CD1c-positive myeloid dendritic cell (primary cell): ENCODE data around the gene TCF23.
A peak's percentile ranks its signal among the peaks of the same experiment; 100 is the strongest.
"Not testable (repeated sequence)": the region's sequence is repeated elsewhere in the genome, so short reads cannot be mapped to it uniquely, and the experiment has no call there.

ENCODE experiments used
- DNase-seq: peaks from one replicate; pipeline ENCODE4 v3.0.0-alpha.2; 2016; ENCODE audit errors: extremely low spot score

TCF23 gene

GRCh38 chr2:27154488-27154887 lies 5.7 kb downstream of the TCF23 start:
- no peak for DNase-seq

GRCh38 chr2:27155069-27155520 lies 6.3 kb downstream of the TCF23 start:
- DNase-seq = no peak

DNA sequence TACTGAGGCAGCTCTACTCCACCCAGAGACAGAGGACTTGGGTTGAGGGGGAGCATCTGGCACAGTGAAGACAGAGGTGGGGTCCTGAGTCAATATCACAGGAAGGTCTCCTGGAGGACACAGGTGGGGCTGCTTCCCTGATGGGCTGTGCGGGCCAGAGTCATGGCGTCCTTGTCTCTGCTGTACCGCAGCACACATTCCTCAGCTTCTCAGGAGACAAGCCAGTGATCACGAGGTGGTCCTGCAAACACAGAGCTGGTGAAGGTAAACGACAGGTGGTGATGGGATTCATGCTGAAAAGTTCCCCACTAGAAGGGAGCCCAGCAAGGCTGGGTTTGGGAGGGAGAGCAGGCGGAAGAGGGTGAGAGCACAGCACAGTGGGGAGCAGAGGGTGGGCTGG lies 9.7 kb downstream of the TCF23 start:
- no peak for DNase-seq

DNA sequence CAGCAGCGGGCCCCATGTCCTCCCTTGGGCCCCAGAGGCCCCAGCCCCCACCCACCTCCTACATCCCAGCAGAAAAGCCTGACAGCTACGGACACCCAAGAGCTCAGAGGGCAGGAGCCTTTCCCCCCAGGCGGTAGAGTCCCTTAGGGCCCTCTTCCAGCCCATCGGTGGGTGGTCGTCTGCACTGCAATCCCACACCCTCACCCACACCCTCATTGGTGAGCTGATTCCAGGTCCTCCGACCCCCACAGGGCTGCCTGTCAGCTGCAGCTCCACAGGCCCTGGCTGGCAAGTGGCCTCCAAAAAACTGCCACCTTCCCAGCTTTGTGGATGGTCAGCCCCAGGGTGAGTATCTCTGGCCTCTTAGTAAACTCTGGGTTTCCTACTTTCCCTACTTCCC lies 10.5 kb downstream of the TCF23 start:
- DNase-seq = no peak

DNA sequence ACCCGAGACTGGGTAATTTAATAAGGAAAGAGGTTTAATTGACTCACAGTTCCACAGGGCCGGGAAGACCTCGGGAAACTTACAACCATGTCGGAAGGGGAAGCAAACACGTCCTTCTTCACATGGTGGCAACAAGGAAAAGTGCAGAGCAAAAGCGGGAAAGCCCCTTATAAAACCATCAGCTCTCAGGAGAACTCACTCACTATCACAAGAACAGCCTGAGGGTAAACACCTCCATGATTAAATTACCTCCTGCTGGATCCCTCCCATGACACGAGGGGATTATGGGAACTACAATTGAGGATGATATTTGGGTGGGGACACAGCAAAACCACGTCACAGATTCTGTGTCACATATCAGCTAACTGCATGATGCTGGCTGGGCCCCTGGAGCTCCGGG lies 11.4 kb downstream of the TCF23 start:
- DNase-seq = no peak

DNA sequence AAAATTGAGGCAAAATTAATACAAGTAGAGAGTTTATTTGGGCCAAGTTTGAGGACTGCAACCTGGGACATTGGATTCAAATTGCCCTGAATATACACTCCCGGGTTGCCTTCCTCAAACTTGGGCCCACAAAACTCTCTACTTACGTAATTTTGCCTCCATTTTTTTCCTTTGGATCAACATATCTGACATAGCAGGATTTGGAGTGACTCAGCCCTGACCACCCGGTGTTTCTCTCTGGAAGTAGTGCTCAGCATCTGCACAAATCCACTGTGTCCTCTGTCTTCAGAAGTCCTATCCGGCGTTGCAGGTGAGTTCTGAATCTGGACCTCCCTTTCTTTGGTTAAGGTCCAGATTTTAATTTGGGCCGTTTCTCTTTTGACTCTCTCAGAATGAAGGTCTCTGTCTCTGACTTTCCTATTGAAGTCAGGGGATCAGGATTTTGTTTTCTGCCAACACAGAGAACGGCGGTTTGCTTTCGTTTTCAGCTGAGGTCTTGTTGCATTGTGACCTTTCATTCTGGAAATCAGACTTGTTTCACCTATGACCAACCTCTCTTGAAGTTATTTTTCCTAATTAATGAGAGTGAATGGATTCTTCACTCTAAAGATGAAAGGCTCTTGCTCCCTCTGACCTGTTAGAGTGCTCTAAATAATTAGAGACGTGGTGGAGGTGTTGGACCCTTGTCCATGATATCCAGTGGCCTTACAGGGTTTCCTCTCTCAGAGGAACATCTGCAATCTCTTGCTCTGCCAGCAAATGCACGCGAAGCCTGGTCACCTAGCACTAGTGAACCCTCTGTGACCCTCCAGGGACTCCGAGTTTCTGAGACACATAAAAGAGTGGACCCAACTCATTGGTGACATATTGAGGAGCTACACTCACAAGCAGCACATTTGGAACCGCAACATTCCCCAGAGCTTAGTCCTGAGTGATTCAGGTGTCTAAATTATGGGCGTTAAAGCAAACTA lies 13.6 kb downstream of the TCF23 start:
- no peak for DNase-seq

GRCh38 chr2:27164960-27165763 lies 16.4 kb downstream of the TCF23 start:
- DNase-seq = no peak

DNA sequence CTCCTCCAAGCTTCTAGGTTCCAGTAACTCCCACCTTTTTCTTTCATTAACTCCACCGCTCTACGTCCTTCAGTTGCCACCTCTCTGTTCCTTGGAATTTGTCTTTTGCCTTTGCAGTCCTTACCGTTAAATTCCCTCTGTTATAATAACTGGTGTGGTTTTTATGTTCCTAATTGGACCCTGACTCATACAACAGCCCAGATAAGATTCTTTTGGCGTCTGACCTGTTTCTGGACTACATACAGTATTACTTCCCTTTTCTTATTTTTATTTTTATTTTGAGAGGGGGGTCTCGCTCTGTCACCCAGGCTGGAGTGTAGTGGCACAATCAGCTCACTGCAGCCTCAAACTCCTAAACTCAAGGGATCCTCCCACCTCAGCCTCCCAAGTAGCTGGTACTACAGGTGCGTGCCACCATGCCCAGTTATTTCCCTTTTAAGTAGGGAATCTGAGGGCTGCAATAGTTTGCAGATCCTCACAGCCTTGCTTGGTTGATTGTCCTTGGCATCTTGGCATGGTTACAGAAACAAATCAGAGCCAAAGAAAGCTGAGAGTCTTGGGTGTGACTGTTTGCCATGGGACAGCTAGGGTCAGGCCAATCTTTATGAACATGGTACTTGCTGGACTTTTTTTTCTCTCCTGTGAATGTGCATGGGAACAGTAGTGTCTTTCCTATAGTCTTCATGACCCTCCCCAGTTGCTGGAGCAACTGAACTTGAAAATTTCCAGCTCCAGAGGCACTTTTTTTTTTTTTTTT lies 22.0 kb downstream of the TCF23 start:
- no peak for DNase-seq

DNA sequence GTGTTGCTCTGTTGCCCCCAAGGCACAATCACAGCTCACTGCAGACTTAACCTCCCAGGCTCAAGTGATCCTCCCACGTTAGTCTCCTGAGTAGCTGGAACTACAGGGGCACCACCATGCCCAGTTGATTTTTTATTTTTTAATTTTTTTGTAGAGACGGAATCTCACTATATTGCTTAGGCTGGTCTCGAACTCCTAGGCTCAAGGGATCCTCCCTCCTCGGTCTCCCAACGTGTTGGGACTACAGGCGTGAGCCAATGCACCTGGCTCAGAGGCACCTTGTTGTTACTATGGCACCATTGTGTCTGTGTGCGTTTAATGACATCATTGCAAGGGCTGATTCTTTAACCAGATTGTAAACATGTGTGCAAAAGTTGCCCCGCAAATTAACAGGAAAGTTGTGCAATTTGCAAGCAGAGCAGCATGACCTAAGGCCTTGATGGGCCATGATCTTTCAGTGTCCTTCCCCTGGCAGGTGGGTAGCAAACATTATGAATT lies 22.6 kb downstream of the TCF23 start:
- DNase-seq = no peak

DNA sequence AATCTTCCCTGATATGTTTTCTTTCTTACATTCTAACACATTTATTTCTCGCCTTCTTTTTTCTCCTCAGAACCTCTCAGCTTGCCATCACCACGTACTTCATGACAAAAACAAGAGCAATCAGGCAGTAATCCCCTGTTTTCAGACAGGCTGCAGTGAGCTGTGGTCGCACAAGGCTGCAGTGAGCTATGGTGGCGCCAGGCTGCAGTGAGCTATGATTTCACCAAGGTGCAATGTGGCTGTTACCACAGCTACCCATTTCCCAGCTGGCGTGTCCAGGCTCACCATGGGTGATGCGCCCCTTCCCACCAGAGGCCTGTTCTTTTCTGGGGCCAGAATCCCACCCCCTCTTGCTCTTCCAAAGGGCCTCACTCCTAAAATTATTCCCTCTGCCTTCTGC lies 25.8 kb downstream of the TCF23 start:
- DNase-seq = no peak

DNA sequence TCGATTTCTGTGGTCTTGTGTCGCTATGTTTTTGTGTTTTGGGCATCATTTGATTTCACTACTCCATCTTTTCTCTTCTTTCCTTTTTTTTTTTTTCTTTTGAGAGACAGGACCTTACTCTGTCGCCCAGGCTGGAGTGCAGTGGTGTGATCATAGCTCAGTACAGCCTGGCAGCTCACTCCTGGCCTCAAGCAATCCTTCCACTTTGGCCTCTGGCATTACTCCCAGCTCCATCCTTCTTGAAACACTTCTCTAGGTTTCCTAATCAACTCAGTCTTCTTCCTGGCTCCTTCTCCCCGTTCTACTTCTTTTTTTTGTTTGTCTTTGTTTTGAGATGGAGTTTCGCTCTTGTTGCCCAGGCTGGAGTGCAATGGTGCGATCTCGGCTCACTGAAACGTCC lies 26.5 kb downstream of the TCF23 start:
- no peak for DNase-seq

DNA sequence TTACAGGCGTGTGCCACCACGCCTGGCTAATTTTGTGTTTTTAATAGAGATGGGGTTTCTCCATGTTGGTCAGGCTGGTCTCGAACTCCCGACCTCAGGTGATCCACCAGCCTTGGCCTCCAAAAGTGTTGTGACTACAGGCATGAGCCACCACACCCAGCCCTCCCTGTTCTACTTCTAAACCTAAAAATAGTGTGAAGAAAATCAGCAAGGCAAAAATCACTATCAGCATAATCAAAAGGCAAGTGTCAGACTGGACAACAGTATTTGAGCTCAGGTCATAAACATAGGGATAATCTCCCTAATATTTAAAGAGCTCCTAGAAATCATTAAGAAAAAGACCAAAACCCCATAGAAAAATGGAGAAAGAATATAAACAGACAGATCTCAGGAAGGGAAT lies 27.0 kb downstream of the TCF23 start:
- DNase-seq = not testable (repeated sequence)

DNA sequence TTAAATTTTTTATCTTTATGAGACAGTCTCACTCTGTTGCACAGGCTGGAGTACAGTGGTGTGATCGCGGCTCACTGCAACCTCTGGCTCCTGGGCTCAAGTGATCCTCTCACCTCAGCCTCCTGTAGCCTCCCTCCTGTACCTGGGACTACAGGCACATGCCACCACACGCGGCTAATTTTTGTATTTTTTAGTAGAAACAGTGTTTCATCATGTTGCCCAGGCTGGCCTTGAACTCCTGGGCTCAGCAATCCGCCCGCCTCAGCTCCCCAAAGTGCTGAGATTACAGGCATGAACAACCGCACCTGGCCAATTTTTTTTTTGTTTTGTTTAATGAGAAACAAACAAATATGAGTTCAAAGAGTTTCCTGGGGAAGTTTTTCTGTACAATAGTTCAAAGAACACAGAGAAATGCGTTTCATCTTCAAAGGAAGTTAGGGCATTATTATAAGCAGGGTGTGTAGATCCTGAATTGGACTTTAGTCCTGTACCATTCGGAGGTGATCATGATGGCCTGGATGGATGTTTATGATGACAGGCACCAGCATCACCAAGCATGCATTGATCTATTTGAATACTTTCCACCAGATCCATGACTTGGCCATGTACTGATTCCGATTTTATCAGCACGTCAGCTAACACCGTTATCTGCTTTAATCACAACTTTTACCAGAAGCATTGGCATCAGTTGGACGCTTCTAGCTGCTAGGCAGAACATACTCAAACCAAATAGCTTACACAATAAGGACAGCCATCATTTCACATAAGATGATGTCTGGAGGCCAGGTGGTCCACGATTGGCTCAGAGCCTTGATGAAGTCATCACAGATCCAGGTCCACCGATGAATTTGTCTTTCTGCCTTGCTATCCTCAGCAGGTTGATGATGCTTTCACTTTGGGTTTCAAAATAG lies 28.9 kb downstream of the TCF23 start:
- no peak for DNase-seq

GRCh38 chr2:27178469-27178868 lies 29.7 kb downstream of the TCF23 start:
- DNase-seq = no peak

DNA sequence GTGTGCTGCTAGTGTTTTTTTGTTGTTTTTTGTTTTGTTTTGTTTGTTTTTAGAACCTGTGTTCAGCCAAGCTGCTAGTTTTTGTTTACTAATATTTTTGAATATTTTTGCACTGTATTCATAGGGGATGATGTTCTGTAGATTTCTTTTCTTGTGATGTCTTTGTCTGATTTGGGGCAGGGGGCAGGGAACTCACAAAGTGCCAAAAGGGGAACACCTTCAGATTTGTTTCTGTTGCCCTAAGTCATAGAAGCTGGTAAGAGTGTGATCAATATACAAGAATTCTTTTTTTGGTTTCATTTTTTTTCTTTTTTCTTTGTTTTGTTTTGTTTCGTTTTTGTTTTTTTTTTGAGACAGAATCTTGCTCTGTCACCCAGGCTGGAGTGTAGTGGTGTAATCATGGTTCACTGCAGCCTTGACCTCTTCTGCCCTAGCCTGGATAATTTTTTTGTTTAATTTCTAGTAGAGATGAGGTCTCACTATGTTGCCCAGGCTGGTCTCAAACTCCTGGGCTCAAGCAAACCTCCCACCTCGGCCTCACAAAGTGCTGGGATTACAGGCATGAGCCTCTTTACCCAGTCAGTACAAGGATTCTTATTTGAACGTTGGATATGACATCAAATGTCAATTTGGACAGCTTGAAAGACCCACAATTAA lies 30.7 kb downstream of the TCF23 start:
- no peak for DNase-seq

GRCh38 chr2:27182346-27182745 lies 33.5 kb downstream of the TCF23 start:
- DNase-seq = no peak

GRCh38 chr2:27184115-27184514 lies 35.3 kb downstream of the TCF23 start:
- no peak for DNase-seq

GRCh38 chr2:27185331-27186026 lies 36.7 kb downstream of the TCF23 start:
- peak; percentile 81 for DNase-seq

- DNase-seq = no peak
Measured at GRCh38 chr2:27186613-27187345, 38.0 kb downstream of the TCF23 start.
